DND-41 (cell line): ENCODE data around the gene COL4A1.

ENCODE experiments used
- EZH2 ChIP-seq: IDR thresholded peaks from 3 replicates; pipeline ENCODE4 v1.6.1; 2012; ENCODE audit warnings: borderline replicate concordance, low read depth, mild to moderate bottlenecking, moderate library complexity, low read length, inconsistent platforms; ENCODE audit not compliant: severe bottlenecking
- TF ChIP-seq, protein P1 (sequence below): IDR thresholded peaks from 2 replicates; pipeline ENCODE4 v1.5.1; 2012; ENCODE audit warnings: borderline replicate concordance, low read length, moderate library complexity, mild to moderate bottlenecking; ENCODE audit not compliant: poor library complexity, severe bottlenecking; ENCODE audit errors: extremely low read depth

DNA sequence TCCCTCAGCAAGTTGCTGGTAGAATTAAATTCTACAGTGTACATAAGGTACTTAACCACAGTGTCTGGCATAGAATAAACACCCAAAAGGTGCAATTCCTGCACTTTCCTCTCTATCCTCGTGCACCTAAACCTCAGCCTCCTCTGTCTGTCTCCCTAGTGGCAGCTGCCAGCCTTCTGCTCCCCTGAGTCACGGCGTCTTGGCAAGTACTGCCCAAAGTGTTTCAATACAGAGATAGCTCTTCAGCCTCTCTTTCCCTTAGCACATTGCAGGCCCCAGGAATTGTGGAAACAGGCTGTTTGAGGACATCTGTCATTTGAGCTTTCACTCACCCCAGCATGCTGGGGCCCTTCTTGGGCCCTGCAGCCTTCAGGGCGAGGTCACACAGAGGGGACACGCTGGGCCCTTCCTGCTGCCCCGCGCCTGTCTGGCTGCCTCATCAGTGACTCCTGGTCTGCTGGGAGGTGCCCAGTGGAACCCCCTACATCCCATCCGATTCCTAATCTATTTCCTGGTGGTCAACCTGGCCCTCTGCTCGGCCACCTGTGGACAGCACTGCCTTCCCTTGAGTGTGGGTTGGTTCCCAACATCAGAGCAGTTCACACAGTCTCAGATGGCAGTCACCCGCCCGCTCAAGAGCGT lies 19.4 kb upstream of the COL4A1 start:
- TF ChIP-seq, protein P1, sequence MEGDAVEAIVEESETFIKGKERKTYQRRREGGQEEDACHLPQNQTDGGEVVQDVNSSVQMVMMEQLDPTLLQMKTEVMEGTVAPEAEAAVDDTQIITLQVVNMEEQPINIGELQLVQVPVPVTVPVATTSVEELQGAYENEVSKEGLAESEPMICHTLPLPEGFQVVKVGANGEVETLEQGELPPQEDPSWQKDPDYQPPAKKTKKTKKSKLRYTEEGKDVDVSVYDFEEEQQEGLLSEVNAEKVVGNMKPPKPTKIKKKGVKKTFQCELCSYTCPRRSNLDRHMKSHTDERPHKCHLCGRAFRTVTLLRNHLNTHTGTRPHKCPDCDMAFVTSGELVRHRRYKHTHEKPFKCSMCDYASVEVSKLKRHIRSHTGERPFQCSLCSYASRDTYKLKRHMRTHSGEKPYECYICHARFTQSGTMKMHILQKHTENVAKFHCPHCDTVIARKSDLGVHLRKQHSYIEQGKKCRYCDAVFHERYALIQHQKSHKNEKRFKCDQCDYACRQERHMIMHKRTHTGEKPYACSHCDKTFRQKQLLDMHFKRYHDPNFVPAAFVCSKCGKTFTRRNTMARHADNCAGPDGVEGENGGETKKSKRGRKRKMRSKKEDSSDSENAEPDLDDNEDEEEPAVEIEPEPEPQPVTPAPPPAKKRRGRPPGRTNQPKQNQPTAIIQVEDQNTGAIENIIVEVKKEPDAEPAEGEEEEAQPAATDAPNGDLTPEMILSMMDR = no peak
- no peak for TF ChIP-seq EZH2
